GM18519 (cell line): ENCODE data around the gene PHAX.
"Not testable (repeated sequence)": the region's sequence is repeated elsewhere in the genome, so short reads cannot be mapped to it uniquely, and the experiment has no call there.

Source experiments
- ATAC-seq: cut with Tn5 transposase; IDR thresholded peaks from one replicate; pipeline ENCODE4 v1.9.1; 2021; ENCODE audit warnings: mild to moderate bottlenecking, moderate library complexity; ENCODE audit not compliant: unreplicated experiment, low FRiP score

The PHAX gene

DNA sequence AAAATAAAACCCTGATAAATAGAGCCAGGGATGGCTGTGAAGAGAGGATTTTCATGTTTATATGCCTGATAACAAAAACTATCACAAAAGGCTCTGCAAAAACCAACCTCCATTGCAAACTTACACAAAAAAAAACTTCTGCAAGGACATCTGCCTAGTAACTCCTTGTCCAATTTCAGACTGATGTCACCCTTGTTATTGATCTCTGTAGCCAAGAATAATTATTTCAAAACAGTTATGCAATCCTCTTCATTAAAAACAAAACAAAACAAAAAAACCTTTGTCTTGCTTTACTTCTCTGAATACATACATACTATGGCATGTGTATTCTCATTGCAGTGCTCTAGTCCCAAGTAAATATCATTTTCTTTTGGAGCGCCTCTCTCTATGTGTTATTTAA lies 49.7 kb downstream of the PHAX start:
- ATAC-seq, result no peak

DNA sequence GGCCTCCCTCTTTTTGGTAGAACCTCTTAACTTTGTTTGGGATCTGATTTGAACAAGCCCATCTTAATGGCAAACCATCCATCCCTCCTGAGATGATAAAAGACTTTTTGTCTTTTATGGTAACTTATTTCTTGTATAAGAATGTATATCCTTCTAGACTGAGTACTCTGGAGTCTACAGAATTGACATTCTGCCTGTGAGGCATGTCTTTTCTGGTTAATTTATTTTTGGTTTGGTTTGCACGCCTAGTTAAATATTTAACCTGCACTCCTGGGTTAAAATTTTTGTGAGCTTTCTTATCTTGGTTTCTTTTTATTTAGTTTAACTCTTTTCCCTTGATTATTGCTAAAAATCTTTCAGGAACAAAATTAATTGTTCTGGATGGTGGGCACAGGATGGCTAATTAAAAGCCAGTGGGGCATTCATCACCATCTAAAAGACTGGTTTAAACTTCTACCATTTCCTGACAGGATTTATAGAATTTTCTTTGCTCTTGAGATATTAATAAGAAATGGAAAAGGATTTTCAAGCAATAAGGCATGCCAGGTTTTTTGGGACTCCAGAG lies 50.3 kb downstream of the PHAX start:
- ATAC-seq, result no peak

DNA sequence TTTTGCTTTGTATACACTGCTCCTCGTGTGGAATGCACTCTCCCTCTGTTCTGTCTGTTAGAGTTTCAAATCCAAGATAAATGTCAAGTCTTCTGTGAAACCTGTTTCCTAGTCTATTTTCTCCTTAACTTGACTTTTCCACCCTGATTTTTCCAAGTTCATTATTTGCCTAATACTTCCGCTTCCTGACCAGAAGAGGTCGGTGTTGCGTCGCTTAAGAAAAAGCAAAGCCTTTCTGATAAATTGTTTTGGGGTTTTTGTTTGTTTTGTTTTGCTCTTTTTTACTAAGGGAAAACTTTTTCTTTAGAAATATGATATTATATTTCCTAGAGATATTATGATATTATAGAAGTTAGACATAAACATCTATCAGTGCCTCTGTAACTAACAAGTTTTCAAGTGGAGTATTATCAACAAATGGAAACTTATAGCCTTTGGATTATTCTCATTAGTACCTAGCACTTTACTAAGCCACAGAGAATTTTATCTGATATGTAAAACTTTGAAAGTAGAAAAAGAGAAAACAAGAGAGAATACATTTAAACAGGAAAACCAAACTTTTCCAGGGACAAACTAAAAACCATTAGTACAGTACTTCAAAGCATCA lies 55.8 kb downstream of the PHAX start:
- ATAC-seq, result no peak

DNA sequence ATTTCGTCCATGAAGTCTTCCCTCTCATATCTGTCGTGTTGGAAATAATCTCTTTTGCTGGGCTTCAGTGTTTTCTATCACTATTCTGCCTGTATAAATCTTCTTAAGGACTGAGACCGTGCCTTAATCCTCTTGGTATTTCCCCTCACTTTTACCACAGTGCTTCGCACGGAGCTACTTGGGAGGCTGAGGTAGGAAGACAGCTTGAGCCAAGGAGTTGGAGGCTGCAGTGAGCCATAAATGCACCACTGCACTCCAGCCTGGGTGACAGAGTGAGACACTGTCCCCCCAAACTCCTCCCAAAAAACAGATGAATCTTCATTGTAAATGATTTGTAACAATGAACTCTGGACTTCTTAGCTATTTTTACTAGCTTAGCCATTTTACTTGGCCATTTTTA lies 57.8 kb downstream of the PHAX start:
- ATAC-seq, result no peak

DNA sequence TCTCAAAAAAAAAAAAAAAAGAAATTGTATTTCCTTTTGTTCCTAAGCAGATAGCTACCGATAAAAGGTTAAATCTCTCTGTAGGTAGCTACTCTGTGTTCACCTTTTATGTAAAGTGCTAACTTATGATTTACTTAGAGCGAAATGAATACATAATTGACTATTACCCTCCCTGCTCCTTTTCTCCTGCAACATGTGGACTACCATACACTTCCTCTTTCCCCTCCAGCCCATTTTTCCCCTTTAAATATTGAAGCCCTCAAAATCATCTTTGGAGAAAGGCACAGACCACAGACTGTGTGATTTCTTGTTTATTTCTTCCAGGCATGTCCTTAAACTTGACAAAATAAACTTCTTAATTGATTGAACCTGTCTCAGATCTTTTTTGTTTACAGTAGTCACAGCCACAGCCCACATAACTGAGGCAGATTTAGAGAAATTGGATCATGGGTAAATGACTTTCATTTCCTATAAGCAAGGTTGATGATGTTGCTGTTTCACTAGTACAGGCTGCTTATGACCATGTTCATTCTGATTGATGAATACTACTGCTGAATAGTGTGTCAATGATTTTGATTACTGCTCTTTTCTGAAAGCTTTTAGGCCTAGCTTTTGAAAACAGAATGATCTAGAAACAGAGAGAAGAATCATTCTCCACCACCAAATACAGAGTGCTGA lies 59.2 kb downstream of the PHAX start:
- no peak for ATAC-seq

DNA sequence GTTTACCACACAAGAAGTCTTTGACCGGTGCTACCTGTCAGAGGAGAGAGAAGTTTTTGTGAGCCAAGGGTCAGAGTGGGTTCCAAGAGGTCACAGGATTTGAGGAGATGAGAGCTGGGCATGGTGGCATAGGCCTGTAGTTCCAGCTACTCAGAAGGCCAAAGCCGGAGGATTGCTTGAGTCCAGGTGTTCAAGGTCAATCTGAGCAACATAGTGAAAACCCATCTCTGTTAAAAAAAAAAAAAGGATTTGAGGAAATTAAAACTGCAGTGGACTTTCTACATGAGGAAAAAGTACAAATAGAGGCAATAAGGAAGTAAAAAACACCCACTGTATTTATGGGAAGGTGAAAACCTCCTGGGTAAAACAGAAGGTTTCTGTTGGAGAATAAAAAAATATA lies 63.8 kb downstream of the PHAX start:
- no peak for ATAC-seq

DNA sequence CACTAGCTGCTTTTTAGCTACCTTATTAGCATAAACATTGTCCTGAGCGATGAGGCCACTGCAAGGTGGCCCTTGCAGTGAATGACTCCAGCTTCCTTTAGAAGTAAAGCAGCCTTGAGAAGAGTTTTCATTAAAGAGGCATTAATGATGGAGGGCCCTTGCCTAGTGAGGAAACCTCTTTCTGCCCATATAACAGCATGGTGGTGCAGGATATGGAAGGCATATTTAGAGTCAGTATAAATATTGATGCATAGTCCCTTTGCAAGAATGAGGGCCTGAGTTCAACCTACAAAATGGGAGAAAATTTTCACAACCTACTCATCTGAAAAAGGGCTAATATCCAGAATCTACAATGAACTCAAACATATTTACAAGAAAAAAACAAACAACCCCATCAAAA lies 69.4 kb downstream of the PHAX start:
- not testable (repeated sequence) for ATAC-seq

DNA sequence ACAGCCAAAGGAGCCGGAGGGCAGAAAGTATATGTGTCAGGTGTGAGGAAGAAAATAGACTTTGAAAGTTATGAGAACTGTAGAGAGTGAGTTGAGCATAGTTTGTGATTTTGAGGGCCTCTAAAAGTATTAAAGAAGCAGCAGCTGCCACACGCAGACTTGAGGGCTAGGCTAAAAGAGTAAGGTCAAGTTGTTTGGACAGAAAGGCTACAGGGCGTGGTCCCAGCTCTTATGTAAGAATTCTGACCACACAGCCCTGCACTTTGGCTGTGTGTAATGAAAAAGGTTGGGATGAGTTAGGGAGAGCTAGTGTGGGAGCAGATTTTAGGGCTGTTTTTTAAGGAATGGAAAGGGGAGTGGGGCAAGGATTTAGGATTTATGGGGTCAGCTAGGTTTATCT lies 70.9 kb downstream of the PHAX start:
- not testable (repeated sequence) for ATAC-seq

DNA sequence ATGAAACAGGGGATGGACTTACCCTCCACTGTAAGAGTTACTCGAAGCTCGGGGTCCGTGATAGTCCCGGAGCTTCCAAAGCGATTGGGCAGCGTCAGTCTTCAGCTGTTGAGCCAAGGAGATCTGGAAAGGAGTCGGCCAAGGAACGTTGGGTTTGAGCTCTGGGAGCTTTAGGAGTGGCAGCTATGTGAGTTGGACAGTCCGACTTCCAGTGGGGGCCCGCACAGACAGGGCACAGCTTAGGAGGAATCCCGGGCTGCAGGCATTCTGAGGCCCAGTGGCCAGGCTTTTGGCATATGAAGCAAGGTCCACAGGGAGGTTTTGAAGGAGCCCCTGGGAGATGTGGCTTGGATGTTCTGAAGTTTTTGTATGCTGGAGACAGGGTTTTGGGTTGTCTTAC lies 72.7 kb downstream of the PHAX start:
- no peak for ATAC-seq

DNA sequence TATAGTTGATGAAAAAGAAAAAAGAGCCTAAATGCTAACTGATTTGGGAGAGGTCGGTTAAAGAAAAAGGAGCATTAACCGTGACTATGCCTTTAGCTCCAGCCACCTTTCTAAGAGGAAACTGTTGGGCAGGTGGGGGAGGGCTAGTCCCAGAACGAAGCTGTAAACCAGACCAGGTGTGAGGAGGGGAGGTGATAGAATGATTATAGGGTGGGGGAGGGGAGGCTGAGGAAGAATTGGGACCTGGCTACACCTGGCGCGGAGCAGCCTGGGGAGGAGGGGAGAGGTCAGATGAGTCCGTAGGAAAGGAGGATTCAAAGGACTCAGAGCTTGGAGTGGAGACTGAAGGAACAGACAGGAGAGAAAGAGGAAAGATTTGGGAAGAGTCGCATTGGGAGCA lies 73.4 kb downstream of the PHAX start:
- no peak for ATAC-seq

DNA sequence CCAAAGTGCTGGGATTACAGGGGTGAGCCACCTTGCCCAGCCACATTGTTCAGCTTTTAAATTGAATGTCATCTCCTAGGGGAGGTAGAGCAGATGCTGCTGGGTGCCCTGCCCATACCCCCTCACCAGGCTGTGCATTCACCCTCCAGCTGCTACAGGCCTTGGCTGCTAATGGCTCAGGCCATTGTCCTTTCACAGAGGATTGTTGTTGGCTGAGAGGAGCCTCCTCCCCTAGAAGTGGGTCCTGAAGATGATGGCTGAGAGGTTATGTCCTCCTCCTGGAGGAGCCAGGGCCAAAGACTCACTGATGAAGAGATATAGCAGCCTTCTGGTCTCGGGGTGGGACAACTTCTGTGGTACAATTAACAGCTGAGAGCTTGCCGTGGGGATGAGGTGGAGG lies 74.6 kb downstream of the PHAX start:
- no peak for ATAC-seq

DNA sequence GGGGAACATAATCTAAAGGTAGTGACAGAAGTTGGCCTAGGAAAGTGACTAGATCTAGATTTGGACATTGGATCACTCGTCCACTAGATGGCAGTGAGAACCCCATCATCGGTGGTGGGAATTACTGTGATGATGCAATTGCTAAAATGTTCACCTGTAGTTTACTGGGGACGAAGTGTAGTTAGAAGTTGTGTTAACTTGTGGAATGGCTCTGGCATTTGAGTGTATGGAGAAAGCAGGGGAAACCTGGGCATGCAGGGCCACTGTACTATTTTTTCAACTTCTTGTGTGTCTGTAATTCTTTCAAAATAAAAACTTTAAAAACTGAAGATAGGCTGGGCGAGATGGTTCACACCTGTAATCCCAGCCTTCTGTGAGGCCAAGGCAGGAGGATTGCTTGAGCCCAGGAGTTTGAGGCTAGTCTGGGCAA lies 75.5 kb downstream of the PHAX start:
- no peak for ATAC-seq
